Bronchial epithelial cell (primary cell): ENCODE measurements around the gene ERCC4. TPM values are rescaled to one million over a fixed set of nuclear protein-coding genes. Genes with fewer than 3 reads are reported as not detected.

Experiments used
- DNase-seq: peaks from one replicate; pipeline ENCODE4 v3.0.0-alpha.2; 2010; ENCODE audit warnings: low read depth
- FAIRE-seq: peaks from 2 replicates; lab custom pipeline; 2011; peaks lifted over from hg19 to GRCh38; lab: Jason Lieb, UNC
- H3K27me3 ChIP-seq: 2 replicates; pipeline ENCODE4 v1.5.1; 2011; ENCODE audit warnings: low read length; ENCODE audit not compliant: control insufficient read depth, insufficient read depth
- H3K36me3 ChIP-seq: 2 replicates; pipeline ENCODE4 v1.5.1; 2011; ENCODE audit warnings: low read length; ENCODE audit not compliant: control insufficient read depth, insufficient read depth
- H3K4me3 ChIP-seq: 2 replicates; pipeline ENCODE4 v1.5.1; 2011; ENCODE audit warnings: mild to moderate bottlenecking, low read depth, low read length, control low read depth
- total RNA-seq: library from RNA; depleted of rRNA; stranded (reverse); fragments of >200 nt; gene quantifications from 2 replicates; pipeline ENCODE4 v1.2.1, GENCODE V29; 2014
- TF ChIP-seq, protein P1 (sequence below): IDR thresholded peaks from 2 replicates; pipeline ENCODE4 v1.5.1; 2011; ENCODE audit warnings: mild to moderate bottlenecking, moderate library complexity, low read length, control low read depth, inconsistent platforms; ENCODE audit not compliant: insufficient read depth, severe bottlenecking

ERCC4 gene
- total RNA-seq, 1 donor from 2014 or later, result 3.9 TPM

DNA sequence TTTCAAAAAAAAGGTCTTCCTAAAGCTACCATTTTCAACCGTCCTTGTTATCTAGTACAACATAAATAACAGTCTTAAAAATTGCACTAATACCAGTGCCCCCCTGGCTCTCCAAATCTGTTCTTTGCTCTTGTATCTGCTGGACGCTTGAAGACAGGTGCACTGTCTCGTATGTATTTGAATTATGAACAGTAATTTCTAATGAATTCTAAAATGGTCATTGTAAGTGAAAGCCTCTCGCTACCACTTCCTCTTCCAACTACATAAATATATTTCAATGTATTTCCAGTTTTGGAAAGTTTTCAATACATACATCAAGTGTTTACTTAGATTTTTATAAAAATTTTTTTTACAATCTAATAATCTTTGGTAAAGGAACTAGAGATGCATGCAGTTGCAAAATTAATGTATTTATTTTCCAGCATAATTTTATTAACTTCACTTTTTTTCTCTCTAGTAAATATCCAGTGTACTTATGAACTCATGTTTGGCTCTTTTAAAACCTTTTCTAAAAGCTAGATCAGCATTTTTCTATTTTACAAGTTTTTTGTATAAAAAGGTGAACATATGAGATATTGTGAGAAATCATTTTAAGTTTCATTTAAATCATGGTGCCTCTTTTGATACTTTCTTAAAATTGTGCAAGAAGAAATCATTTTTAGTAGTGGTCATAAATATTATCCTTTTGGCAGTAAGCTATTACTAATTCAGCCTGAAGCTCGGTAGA lies 31.0 kb downstream of the ERCC4 start:
- Histone ChIP-seq H3K36me3 (peaks cover 4% of the 10 kb centered on the region), H3K27me3 (no peaks in the 10 kb centered on the region), H3K4me3 (no peak overlapping the region)
- TF ChIP-seq, protein P1, sequence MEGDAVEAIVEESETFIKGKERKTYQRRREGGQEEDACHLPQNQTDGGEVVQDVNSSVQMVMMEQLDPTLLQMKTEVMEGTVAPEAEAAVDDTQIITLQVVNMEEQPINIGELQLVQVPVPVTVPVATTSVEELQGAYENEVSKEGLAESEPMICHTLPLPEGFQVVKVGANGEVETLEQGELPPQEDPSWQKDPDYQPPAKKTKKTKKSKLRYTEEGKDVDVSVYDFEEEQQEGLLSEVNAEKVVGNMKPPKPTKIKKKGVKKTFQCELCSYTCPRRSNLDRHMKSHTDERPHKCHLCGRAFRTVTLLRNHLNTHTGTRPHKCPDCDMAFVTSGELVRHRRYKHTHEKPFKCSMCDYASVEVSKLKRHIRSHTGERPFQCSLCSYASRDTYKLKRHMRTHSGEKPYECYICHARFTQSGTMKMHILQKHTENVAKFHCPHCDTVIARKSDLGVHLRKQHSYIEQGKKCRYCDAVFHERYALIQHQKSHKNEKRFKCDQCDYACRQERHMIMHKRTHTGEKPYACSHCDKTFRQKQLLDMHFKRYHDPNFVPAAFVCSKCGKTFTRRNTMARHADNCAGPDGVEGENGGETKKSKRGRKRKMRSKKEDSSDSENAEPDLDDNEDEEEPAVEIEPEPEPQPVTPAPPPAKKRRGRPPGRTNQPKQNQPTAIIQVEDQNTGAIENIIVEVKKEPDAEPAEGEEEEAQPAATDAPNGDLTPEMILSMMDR, result no peak
- FAIRE-seq, result no peak
- DNase-seq, result no peak

DNA sequence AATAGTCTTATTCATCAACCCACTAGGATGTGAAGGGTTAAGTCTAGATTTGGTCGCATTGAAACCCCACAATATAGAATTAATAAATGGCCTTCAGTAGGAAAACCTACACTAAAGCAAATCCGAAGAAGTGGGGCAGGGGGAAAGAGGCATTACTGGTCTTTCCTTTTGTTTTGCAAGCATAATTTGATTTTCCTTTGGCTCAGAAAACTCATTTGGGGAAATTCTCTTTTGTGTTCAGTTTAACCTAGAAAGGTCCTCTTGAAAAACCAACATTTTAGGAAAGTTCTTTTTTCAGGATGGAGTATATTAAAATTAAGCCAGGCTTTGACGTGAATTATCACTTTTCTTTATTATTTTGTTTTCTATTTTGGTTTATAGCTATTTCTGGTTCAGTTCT lies 31.7 kb downstream of the ERCC4 start:
- FAIRE-seq (no peak), DNase-seq (no peak)
- Histone ChIP-seq H3K4me3 (no peak overlapping the region), H3K27me3 (no peaks in the 10 kb centered on the region), H3K36me3 (peaks cover 2% of the 10 kb centered on the region)
- TF ChIP-seq, protein P1, result no peak

DNA sequence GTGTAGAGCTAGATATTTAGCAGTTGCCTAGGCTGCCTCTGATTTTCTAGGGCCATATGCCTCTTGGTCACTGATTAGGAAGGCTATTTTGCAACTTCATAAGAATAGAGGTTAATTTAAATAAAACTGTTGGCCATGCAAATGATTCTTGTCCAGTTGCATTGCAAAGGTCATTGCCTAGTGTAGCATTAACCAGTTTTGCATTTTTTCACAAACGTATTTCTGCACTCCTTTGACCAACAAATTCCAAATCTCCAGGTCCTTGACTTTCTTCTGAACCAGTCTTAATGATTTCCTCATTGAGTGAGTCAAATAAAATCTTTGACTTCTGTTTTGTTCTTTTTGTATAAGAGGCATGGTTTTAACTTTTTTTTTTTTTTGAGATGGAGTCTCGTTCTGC lies 33.5 kb downstream of the ERCC4 start:
- TF ChIP-seq, protein P1, result no peak
- H3K4me3 ChIP-seq, result no peak overlapping the region
- H3K36me3 ChIP-seq, result no peaks in the 10 kb centered on the region
- no peaks in the 10 kb centered on the region for H3K27me3 ChIP-seq
- DNase-seq (no peak), FAIRE-seq (no peak)

DNA sequence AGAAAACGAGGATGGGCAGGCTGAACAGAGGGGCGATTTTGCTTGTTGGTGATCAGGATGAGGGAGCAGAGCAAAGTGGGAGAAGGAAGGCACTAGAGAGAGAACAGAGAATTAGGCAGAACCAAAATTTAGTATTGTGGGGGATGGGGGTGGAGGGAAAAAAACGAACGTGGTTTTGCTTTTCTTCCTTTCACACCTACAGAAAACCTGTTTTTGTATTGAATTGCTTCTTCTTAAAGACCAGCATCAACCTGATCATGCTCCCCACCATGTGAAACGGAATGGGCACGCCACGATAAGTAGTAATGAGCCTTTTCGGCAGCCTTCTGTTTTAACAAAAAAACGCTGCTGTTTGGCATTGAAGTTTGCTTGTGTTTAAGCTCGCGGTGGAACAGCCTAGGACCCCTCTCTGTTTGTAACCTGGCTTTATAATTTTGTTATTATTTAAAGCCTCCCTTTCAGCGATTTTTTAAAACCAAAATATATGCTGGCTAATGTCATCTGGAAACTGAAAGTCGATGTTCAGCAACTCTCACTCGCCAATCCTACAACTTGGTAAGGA lies 36.8 kb downstream of the ERCC4 start:
- Histone ChIP-seq H3K4me3 (no peak overlapping the region), H3K36me3 (no peaks in the 10 kb centered on the region), H3K27me3 (no peaks in the 10 kb centered on the region)
- TF ChIP-seq, protein P1, result no peak
- FAIRE-seq (no peak), DNase-seq (no peak)

DNA sequence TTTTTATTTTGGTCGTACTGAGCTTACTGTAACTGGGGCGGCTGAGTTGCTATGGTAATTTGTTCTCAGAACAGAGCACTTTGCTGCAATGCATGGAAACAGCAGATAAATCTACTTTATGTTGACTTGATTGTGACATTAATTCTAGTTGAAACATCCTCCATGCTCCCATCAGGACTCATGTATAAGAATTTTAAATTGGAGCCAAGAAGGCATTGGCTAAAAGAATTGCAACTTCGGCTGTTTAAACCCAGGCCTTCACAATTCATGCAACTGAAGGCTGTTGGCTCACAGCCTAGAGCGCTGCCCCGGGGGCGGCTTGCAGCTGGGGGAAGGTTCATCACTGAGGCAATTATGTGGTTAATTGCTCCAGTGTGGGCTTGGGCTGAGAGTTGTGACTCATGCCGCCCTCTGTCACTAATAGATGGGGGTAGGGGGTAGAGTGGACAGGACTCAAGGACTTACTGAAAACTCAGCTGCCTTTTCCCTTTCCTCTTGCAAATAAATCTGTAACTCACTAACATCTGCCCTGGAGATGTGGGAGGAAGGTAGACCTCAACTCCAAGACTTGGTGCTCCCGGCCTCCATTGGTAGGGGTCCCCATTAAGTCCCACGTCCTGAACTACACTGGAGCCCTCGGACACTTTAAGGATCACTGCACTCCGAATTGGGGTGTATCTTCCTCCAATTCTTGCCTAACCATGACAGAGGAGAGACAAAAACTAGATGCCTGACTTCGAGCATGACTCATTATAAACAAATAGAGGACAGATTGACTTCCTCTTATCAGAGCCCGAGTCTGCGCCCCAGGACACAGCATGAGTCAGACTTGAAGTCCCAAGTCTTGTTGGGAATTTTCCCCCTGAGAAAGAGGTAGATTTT lies 37.5 kb downstream of the ERCC4 start:
- H3K27me3 ChIP-seq, result no peaks in the 10 kb centered on the region
- no peak overlapping the region for H3K4me3 ChIP-seq
- TF ChIP-seq, protein P1, result no peak
- H3K36me3 ChIP-seq, result no peaks in the 10 kb centered on the region
- DNase-seq, result peak; percentile 95
- FAIRE-seq, result no peak
